ENCODE results near the gene RAC2.
A peak's percentile ranks its signal among the peaks of the same experiment; 100 is the strongest.
"Not testable (repeated sequence)": the region's sequence is repeated elsewhere in the genome, so short reads cannot be mapped to it uniquely, and the experiment has no call there.

Gene RAC2

DNA sequence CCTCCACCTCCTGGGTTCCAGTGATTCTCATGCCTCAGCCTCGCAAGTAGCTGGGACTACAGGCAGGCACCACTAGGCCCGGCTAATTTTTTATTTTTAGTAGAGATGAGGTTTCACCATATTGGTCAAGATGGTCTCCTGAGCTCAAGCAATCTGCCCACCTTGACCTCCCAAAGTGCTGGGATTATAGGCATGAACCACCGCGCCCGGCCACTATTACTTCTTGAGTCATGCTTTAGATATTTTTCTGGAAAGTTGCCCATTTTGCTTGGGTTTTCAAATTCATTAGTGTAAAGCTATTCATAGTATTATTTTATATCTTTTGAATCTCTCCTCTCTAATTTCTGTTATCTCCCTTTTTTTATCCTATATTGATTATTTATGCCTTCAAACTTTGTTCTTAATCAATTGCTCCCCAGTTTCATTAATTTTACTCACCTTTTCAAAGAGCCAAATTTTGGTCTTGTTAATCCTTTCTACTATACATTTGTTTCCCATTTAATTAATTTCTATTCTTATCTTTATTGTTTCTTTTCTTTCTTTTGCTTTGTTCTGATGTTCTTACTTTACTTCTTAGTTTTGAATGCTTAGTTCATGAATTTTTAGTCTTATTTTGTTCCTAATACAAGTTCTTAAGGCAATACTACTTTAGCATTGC lies 10.3 kb upstream of the RAC2 start:
- no peak for ATAC-seq

DNA sequence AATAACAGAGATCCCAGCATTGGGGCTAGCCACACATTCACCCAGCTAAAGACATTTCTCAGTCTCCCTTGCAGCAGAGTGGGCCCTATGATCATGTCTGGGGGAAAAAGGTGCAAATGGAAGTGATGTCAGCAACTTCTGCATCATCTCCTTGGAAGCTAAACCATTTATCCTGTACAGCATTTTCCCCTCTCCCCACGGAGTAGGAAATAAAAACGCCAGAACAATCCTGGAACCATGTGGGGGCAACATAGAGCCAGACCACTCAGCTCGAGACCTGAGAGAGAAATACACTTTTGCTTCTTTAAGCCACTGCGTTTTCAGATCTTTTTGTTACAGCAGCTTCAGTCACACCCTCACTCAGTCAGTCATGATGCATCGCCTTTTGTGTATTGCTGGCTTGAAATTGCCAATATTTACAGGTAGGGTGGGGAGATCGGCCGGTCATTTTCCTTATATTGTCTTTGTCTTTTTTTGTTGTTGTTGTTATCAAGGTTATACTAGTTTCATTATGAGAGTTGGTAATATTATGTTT lies 9.1 kb upstream of the RAC2 start:
- ATAC-seq: no peak

DNA sequence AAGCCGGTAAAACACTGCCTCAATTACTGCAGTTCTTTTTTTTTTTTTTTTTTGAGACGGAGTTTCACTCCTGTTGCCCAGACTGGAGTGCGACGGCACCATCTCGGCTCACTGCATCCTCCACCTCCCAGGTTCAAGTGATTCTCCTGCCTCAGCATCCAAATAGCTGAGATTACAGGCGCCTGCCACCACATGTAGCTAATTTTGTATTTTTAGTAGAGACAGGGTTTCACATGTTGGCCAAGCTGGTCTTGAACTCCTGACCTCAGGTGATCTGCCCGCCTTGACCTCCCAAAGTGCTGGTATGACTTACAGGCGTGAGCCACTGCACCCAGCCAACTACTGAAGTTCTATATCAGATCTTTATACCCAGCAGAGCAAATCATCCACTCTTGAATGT lies 7.8 kb upstream of the RAC2 start:
- not testable (repeated sequence) for ATAC-seq

DNA sequence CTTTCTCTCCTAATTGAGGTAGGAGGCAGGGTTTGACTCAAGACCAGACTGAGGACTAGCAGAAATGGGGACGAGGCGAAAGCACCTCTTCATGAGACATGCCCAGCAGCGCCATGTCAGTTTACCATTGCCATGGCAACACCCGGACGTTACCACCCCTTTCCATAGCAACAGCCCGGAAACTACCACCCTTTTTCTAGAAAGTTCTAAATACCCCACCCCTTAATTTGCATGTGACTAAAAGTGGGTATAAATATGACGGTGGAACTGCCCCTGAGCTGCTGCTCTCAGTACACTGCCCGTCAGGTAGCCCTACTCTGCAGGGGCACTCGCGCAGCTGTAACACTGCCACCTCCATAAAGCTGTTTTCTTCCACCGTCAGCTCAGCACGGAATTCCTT lies 5.9 kb upstream of the RAC2 start:
- ATAC-seq: no peak

DNA sequence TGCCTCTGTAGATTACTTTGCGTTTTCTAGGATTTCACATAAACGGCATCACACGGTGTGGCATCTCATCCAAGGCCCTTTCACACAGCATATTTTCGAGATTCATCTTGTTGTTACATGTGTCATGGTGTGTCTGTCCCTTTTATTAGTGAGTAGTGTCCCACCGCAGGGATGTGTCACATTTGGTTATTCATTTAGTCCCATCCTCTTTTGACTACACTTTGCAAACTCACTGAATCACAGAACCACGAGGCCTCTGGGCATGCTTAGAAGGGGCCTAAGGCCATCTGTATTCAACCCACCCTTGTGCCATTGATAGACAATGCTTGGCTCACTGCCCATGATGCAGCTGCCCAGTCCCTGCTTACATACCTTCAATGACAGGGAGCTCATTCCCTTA lies 4.2 kb upstream of the RAC2 start:
- ATAC-seq: peak; percentile 57 to 59

DNA sequence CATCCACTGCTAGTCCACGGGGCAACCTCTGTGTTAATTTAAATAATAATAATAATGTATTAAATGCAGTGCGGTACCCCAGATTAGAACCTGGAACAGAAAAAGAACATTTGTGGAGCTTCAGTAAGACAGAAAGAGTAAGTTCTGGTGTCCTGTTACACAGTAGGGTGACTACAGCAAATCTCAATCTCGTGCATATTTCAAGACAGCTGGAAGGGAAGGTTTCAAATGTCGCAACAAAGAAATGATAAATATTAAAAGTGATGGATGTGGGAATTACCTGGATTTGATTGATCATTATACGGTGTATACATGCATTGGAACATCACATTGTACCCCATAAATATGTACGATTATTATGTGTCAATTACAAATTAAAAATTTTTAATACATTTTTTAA lies 1.7 kb upstream of the RAC2 start:
- ATAC-seq: no peak

DNA sequence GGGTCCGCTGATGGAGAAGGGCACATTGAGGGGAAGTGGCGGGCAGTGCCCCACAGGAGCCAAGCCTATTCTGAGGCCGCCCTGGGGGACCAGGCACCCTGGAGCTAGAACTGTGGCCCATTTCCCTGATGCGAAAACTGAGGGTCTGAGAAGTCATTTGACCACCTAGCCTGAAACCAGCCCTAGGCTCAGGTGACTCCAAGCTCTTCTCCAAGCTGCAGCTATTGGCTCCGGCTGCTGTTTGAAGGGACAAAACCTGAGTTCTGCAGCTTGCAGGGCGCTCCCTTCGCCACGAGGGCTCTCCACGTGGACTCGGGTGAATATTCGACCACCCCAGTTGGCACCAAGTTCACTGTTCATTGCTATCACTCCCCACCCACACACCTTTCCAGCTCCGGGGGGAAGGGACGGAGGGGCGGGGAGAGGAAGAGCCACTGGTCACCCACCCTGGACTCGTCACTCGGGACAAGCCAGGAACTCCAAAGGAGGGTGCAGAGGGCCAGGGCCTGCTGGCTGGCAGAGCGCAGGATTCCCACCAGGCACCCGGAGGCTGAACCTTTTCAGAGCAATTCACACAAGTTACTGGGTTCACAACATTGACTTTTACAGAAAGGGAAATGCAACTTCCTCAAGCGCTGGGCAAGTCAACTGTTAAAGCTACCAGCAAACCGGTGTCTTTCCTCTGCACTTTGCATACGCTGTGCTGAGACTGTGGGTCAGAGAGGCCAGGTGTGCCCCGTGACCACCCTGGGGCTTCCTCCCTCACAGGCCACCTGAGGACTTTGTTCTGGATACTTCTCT lies 1.1 kb upstream of the RAC2 start:
- ATAC-seq: no peak

DNA sequence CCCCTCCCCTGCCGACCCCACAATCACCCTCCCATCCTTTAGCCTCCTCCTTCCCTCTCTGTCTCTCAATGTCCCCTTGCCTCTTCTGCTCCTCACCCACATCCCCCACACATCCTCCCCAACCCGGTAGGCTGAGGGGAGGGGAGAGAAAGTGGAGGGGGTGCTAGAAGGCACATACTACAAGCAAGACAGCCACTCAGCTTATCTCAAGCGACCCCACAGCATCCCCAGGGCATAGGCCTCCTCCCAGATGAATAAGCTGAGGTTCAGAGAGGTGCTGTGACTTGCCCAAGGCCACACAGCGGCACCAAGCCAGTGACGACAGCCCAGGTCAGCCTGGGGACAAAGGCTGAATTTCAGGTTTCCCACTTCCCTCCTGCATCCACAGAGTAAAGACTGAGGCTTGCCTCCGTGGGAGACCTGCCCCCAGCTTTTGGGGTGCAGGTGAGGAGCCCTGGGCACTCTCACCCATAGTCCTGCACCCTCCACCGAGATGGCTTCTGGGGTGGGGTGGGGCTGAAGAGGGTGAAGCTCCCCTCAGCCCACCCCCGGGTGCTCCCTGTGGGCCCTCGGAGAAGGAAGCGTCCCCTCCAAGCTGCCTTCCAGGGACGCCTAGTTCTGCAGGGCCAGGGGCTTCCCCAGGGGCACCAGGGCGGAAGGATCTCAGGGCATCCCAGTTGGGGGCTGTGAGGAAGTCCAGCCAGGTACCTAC lies 511 bp downstream of the RAC2 start:
- ATAC-seq: no peak

DNA sequence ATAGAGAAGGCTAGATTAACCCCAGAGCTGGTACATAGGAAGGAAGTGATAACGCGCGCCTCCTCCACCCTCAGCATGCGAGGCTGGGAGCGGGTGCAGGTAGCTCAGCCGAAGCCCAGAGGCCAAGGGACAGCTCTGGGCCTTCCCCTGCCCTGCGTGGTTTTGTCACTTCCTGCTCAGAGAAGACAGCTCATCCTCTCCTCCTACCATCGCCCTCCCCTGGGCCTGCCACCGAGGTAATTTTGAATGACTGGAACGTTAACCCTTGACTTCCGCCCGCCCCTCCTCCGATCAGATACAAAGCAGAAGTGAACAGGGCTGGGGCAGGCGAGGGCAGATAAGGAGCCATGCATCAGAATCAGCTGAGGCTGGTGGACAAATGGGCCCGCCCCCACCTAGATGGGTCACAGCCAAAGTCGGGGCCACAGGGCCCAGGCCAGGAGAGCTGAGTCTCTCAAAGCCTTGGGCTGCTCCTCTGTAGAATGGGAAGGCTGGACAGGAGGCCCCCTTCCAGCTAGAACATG lies 1.6 kb downstream of the RAC2 start:
- peak; percentile 82 to 83 for ATAC-seq

DNA sequence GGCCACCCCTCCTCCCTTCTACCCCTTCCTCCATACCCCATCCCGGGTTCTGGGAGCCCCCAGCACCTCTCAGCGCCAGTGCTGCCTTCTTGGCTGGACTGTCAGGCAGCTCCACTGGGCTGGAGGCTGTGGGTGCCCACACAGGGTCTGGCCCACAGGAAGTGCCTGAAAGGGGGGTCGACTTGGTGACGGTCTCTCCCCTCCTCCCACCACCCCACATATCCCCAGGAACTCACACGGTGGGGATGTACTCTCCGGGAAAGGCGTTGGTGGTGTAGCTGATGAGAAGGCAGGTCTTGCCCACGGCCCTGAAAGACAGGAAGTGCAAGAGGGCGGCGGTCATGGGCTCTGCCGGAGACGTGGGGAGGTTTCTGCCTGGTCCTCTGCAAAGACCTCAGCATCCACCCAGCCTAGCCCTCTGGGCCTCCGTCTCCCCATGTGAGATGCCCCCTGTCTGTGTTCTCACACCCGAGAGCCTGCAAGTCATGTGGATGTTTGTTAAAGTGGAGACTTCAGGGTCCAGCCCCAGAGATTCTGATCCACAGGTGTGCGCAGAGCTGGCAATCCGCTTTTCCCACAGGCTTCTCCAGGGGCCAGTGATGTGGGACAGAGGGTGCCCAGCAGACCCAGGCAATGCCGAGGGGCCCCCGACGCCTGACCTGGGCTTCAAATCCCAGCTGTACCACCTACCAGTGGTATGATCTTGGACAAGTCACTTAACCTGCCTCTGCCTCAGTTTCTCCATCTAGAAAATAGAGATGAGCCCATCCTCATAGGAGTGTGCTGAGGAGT lies 2.5 kb downstream of the RAC2 start:
- ATAC-seq: no peak

DNA sequence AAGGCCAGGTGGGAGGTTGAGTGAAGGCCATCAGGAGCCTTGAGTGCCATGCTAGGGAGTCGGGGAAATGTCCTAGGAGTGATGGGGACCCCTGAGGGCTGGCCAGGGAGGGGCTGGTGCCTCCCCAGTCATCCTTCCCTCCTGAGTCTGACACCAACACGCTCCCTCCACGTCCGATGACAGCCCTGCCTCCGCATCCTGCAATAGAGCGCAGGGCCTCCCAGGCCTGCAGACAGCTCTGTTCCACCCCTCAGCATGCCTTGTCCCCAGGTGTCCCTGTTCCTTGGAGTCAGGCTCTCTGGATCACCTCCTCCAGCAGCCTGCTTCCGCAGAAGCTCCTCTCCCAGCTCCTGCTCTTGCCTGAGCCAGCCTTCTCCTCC lies 3.1 kb downstream of the RAC2 start:
- no peak for ATAC-seq

DNA sequence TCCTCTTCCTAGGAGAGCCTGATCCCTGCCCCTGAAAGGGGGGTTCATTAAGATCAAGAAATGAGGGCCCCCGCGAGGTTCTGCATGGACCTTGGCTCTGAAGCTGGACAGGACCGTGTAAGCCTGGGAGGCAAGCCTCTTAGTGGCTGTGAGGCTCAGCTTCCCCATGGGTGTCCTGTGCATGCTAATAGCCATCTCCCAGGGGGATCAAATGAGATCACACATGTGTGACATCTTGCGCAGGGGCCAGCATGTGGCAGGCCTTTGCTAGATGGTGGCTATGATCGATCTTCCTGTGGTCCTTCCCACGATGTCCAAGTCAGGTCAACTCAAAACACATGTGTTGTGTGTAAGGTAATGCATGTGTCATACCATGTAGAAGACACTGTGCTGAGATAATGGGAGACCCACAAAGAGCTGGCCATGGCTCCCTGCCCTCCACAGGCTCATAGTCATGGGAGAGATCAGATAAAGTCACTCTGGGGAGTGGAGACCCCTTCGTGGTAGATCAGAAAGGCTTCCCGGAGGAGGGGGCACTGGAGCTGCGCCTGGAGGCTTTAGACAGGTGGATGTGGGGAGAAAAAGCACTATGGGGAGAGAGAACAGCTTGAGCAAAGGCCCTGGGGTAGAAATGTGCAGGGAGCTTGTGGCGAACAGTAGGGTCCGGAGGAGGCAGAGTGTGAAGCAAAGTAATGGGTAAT lies 3.7 kb downstream of the RAC2 start:
- no peak for ATAC-seq

DNA sequence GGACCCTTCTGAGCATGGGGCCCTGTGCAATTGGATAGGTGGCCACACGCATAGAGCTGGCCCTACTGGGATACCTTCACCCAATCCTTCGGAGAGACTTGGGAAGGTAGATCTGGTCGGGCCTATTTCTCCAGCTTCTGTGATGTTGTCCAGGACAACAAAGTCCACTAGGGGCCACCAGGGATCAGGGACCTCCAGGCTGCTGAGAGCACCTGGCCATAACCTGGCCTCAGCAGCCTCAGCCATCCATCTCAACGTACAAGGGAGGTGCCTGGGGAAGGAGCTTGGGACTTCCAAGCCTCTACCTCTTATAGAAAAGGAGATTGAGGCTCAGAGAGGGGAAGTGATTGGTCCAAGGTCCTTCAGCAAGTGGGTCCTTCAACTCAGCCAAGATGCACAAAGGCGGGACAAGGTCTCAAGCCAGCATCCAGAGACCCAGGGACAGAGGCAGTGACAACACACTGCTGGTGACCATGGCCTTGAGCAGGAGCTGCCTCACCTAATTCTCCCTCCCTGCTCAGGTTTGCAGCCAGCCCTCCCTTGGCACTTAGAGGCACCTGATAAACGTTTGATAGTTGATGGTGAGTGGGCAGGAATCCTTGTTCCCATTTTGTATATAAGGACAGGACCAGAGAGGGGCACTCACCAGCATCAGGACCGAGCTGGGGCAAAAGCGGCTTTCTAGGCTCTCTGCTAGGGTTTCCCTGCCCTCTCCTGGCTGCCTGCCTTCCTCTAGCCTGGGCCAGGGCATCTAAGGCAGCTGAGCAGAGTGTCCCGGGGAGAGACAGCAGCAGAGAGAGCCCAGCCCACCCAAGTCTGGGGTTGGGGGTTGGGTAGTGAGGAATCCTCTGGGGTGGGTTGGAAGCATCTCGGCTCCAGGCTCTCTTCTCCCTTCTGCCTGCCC lies 4.5 kb downstream of the RAC2 start:
- ATAC-seq: no peak

DNA sequence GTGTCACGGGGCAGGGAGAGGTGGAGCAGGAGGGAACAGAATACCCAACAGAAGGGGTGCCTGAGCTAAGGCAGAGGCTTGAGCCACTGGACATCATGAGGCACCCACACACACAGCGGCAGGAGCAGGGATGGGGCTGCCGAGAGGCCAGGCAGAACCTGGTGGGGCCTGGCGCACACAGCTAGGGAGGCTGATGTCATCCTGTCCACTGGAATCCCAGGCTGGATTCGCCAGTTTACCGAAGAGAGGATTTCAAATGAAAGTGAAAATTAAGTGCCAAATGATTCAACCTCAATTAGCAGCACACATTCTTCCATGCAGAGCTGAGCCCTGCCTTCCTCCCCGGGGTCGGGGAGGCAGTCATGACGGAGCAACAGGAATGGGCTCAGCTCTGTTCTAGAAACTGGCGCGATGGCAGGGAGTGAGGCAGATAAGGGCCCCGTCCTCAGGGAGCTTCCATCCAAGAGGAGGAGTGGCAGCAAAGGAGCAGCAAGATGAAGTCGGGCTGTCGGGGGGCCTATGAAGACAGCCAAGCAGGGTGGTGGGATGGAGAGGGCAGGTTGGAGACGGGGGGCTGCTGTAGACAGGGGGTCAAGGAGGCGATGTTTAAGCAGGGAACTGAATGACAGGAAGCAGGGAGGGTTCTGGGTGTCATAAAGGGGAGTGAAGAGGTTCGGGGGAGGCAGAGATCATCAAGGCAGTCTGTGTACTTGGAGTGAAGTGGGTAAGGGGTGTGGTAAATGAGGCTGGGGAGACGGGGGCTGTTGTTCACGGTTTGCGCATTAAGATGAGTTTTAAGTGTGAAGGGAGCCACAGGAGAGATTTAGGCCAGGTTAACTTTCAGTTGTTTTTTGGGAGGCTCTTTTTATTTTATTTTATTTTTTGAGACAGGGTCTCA lies 6.4 kb downstream of the RAC2 start:
- no peak for ATAC-seq

DNA sequence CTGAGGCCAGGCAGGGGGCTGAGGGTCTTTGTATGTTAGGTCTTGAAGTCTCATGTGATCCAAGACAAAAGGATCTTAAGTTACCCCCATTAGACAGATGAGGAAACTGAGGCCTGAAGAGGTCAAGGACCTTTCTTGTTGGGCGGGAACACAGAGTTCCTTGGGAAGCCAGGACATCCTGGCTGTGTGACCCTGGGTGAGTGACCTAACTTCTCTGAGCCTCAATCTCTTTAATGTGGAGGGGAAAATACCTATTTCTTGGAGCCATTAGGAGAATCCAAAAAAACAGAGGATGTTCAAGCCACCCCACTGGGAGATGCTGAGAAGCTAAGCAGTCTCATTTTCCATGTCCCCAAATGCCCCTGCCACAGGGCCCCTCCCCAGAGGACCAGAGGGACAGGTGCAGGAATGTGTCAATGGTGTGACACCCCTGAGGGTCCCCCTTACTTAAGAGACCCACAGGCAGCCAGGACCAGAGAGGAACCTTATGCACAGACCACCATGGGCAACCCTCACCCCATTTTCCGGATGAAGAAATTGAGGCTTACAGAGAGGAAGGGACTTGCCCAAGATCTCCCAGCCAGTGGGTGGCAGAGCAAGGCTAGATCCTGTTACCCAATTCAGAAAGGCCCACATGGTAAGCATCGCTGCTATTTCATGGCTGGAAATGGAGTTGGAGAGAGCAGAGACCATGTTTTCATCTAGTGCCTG lies 8.0 kb downstream of the RAC2 start:
- ATAC-seq: no peak

DNA sequence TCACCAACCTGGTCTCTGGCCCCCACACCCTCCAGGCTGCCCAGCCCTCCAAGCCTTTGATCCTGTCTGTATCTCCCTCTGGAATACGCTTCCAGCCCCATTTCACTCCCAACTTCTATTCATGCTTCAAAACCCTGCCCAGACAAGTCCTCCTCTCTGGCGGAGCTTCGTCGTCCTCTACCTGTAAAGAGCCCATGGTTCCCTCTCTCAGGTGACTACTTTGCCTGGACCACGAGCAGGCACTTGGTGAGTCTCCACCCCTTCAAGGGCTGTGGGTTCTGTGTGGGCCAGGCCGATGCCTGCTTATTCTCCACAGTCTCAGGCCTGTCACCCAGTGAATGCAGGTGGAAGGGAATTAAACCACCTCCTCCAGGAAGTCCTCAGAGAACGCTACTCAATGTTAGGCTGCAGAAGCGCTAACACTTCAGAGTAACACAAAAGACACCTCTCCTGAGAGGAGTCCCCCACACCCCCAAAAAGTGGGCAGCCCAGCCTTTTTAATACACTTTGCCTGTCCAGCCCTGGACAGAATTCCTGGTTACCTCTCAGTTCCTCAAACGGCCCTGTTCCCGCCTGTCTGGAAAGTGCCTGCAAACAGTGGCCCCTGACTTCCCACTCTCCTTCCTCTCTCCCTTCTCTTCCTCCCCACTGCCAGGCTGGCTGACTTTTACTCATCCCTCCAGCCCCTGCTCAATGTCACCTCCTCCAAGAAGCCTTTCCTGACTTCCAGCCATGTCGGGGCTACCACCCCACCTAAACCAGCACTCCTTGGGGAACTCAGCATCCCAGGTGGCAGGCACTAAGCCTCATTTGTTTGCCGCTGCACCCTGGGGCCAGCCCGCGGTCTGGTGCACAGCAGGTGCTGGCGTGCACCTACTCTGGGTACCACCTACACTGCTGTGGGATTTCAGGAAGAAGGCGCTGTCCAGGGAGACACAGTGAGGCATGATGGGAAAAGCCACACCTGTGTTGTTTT lies 9.0 kb downstream of the RAC2 start:
- no peak for ATAC-seq

DNA sequence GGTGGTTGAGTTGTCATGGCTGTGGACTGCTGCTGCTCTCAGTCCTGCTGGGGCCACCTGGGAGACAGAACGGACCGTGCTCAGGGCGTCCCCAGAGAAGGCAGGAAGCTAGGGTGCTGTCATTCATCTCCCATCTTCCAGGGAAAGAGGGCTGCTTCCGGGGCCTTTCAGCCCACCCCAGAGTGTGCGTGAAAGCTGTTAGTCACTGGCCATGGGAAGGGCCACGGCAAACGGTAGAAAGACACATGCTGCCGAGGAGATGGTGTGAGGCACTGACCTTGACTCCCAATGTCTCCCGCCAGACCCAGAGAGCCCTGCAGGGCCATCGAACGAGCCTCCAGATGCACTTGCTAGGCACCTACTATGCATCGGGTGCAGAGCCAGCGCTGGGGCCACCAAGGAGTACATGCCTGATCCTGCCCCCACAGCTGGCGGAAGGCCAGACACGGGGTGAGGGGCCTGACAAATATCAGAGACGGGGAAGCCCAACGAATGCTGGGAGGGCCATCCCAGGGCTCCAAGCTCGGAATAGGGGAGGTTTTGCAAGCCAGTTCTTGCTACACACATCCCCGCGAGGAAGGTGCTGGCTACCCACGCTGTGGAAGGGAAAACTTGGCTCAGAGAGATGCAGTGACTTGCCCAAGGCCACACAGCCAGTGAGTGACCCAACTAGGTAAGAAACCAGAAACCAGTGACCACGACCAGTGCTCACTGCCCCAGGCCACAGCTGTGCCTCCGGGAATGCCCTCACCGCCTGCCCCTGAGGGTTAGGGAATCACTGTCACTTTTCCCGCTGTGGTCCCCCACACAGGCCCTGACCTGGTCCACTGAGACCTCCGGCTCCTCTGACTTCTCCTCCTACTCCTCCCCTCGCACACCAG lies 10.1 kb downstream of the RAC2 start:
- ATAC-seq: no peak
